Stimulated activated CD8-positive, alpha-beta memory T cell treated with anti-CD3 and anti-CD28 coated beads, Interleukin-15, amount 100 ng/mL, for 48 hours (primary cell): ENCODE data around the gene IFNLR1.
"Not testable (repeated sequence)": the region's sequence is repeated elsewhere in the genome, so short reads cannot be mapped to it uniquely, and the experiment has no call there.

Source experiments
- DNase-seq, 2 donors: peaks; one replicate each; pipeline ENCODE4 v3.0.0-alpha.2; 2020; ENCODE audit warnings: low read depth in 2 of 2

The IFNLR1 gene

DNA sequence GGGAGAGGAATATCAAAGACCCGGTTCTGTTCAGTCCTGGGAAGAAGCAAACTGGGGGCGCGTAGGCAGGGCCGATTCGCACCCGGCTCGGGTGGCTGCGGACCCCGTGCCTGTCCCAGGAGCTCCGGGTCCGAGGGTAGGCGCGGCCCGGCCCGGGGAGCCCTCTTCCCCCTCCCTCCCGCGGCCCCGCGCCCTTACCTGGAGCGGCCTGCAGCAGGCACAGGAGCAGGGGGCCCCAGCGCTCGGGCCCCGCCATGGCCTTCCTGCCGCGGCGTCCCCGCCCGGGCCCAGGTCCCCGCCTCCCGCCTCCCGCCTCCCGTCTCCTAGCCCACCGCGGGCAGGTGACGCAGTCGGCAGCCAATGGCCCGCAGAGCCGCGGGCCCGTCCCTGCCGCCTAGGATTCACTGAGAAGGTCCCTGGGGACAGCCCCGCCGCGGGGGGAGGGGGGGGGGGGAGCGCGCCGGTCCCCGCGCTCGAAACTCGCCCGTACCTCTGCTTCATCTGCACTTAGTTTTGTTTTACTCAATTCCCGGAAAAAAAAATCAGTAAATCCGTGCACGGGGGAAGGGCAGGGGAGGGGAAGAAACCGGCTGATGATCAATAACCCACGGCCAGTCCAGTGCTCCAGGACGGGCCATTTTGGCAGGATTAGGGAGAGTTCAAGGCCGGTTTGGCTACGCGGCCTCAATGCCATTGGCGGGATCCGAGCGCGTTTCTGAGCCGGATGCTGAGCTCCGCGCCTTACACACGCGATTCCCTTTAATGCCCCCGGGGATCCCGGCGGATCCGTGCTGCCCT, at the start of gene IFNLR1:
Gene IFNLR1 (minus strand): TSS at position 297 of the 798 bp plus-strand sequence. CDS start 41 bp downstream, at position 256.
- peak; percentile 76 to 77 for DNase-seq

DNA sequence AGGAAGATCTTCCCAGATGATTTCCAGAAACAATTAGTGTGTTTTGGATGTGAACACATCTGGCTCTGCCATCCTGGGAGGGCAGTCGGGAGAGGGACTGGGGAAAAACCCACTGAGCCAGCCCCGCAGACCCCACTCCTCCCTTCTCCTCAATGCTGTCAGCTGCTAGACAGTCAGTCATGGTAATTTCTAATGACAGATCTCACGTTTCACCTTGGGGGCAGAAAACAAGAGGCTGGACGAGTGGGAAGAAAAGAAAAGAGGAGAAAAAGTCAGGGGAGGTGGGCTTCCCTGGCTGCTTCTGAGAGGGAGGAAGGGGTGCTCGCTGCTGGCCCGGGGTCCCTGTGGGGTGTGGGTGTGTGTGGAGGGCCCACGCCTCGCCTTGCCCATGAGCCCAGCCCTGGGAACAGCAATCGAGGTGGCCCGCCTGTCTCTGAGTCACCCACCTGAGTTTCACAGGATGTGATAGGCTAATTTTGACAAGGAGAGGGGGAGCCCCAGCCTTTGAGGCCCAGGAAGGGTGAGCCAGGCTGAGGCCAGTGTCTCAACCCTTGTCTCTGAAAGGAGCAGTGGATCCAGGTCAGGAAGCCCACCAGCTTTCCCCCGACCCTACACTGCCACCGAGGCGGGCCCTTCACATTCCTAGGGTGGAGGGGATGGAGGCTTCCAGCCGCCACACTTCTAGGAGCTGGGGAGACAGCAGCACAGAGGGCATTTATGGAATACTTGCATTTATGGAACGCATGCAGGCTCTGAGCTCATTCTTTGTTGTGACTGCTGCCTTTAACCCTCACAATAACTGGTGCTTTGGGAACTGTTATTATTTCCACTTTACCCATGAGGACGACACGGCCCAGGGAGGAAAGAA, 49.1 kb upstream of the IFNLR1 start:
- DNase-seq, result peak; percentile 32 to 38

DNA sequence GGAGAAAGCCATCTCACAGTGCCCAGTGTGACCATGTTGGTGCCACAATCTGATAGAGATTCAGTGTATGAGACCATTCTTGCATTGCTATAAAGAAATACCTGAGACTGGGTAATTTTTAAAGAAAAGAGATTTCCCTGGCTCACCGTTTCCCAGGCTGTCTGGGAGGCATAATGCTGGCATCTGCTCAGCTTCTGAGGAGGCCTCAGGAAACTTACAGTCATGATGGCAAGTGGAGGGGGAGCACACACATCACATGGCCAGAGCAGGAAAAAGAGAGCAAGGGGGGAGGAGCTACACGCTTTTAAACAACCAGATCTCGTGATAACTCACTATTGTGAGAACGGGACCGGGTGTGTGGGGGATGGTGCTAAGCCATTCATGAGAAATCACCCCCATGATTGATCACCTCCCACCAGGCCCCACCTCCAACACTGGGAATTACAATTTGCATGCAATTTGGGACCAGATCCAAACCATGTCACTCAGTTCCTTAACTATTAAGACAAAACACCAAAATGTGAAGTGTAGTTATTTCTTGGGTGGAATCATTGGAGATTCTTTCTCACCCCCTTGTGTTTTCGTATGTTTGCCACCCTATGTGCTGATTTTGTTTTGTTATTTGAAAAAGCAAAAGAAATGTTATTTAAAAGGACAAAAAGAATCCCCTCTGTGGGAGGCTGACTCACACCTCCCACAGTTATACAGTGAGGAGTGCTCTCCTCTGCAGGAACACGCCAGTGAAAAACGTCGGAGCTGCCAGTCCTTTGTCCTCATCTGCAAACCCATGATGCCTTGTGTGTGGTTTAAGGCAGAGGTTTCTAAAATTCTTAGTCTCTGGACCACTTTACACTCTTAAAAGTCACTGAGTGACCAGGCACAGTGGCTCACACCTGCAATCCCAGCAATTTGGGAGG, 46.9 kb upstream of the IFNLR1 start:
- DNase-seq, result no peak

DNA sequence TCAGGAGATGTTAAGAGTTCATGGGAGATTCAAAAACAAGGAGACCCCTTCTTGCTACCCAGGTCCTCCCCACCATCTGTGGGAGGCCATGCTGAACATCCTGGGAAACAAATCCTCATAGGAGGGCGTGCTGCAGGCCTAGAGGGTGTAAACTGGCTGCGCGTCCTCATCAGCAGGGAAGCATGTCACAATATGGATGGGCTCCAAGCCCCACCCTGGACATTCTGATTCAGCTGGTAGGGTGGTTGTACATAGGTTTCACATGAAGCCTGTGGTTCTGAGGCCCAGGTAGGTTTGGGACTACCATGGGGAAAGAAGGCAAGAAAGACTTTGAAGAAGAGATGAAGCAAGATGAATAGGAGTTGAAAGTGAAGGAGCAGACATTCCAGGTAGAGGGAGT, 44.6 kb upstream of the IFNLR1 start:
- no peak for DNase-seq

DNA sequence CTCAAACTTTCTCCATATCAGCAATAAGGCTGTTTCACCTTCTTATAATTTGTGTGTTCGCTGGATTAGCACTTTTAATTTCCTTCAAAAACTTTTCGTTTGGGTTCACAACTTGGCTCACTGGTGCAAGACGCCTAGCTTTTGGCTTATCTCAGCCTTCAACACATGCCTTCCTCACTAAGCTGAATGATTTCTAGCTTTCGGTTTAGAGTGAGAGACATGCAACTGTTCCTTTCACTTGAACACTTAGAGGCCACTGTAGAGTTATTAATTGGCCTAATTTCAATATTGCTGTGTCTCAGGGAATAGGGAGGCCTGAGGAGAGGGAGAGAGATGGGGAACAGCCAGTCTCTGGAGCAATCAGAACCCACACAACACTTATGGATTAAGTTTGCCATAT, 41.2 kb upstream of the IFNLR1 start:
- DNase-seq, result no peak

DNA sequence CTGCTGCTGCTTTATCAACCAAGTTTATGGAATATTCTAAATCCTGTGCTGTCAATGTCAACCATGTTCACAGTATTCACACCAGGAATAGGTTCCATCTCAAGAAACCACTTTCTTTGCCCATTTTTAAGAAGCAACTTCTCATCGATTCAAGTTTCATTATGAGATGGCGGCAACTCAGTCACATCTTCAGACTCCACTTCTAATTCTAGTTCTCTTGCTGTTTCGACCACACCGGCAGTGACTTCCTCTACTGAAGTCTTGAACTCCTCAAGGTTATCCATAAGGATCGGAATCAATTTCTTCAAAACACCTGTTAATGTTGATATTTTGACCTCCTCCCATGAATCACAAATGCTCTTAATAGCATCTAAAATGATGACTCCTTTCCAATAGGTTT, 39.7 kb upstream of the IFNLR1 start:
- no peak for DNase-seq

DNA sequence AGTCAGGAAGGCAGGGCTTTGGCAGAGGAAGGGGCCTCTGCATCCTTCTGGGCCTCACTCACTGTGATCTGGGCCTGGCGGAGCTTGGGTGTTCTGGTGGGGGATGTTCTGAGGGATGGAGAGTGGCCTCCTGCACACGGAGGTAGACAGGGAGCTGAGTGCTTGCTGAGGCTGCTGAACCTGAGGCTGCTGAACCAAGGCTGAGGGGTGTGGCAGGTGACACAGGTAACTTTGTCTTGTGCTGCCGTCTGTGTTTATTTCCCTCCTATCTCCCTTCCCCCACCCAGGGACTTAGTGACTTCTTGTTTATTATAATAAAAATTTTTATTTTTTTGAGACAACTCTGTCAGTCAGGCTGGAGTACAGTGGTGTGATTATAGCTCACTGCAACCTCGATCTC, 37.7 kb upstream of the IFNLR1 start:
- DNase-seq, result no peak

DNA sequence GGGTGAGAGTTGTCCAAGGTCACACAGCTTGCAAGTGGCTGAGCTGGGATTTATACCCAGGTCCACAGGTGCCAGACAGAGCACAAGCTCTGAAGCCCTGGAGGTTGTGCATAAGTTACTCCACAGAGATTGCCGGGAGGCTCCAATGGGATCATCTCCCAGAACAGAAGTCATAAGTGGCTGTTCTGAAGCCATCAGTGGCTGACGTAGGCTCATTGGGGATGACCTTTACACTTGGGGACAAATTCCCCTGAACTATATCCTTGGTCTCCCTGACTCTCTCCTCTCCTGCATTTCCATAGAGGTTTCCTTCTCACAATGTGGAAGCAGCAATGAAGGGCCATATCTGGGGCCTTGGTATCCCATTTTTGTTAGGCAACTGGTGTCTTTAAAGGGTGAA, 37.0 kb upstream of the IFNLR1 start:
- DNase-seq, result no peak

DNA sequence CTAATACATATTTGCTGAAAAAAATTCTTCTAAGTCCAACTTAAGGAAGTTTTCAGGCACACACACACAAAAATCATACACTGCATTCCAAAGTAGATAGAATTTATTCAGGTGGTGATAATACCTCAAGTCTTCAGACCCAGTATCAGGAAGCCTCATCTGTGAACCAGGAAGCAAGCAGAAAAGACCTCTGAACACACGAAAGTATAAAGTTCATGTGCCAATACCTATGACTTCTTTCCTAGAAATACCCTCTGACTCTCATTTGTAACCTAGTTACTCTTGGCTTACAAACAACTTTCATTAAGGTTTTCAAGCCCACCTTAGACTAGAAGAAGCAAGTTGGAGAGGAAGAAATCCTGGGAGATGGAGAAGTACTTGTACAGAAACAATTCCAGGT, 35.7 kb upstream of the IFNLR1 start:
- no peak for DNase-seq

DNA sequence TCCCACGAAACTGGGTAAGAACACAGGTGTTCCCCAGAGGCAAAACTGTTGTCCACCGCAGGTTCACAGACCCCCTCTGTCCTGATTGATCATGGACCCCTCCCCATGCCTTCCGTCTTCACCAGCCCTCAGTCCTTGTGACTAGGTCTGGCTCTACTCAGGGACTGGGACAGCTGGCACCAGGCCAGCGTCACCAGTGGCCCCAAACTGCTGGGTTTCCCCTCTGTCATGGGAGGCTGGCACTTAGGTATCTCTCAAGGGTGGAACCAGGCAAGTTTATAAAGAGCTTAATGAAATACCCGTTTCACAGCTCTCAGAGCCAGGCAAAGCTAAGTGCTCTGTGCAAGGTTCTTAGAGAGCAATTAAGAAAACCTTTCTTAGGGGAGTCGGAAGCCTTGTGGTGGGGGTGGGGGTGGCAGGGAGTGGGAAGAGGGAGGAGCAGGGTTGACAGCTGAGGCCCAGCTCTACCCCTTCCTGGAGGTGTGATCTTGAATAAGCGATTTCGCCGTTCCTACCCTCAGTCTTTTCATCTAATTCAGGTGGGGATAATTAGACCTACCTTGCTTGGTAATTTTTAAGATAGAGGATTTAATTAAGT, 35.0 kb upstream of the IFNLR1 start:
- DNase-seq, result no peak

DNA sequence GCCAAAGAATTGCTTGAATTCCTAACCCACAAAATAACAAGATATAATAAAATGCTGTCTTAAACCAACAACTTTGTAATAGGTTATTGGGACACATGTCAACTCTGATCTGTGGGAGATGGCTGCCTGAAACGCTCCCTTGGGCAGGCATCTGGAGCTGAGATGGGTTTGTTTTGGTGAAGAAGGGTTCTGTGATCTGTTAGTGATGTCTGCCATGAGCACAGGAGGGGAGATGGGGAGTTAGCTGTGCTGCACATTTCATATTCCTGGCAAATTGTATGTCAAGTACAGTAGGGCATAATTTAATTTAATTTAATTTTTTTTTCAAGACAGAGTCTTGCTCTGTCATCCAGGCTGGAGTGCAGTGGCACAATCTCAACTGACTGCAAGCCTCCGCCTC, 34.2 kb upstream of the IFNLR1 start:
- DNase-seq, result no peak

DNA sequence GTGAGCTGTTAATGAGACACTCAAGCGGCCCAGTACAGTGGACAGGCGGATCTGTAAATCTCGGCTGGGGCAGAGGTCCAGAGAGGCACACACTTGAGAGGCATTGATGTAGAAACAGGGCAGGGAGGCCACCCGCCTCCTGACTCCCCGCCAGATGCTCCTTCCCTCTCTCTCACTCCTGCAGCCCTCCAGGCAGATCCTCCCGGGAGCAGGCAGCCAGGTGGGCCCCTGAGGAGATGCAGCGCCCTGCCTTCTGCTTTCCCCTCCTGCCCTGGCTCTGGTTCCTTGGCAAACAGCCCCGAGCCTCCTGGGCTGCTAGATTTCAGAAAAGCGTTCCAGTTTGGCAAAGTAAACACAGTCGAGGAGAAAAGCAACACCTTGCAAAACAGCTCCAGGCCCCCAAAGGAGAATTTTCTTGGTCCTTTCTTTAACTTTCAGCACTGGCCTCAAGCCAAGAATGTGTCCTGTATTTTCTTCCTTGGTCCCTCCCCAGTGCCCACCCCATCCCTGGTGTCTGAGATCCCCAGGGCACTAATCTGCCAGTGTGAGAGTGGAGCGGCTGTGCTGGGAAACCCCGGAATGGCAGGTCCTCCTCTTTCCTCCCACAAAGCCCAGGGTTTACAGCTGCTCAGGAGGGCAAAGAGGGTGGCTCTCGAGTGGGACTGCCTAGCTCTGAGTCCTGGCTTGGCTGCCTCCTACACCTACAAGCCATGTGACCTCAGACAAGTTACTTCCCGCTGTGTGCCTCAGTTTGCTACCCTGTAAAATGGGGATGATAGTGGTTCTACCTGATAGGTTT, 29.4 kb upstream of the IFNLR1 start:
- DNase-seq, result no peak

DNA sequence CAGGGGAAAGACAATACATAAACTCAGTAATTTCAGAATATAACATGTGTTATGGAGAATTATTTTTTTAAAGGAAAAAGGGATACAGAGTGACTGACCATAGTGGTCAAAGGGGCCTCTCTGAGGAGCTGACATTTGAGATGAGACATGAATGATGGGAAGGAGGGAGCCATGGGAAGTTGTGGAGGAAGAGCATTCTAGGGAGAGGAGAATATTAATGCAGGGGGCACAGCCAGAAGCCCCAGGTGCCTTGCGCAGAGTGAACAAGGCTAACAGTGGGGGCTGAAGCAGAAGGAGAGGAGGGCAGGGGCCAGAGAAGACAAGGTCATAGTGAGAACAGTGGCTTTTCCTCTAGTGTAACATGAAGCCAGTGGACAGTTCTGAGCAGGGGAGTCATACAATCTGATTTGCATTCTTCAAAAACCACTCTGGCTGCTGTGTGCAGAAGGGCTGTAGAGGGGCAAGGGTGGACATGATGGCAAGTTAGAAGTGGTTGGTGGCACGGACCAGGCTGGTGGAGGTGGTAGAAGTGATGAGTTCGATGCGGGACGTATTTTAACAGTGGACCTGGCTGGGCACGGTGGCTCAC, 28.2 kb upstream of the IFNLR1 start:
- DNase-seq, result no peak

DNA sequence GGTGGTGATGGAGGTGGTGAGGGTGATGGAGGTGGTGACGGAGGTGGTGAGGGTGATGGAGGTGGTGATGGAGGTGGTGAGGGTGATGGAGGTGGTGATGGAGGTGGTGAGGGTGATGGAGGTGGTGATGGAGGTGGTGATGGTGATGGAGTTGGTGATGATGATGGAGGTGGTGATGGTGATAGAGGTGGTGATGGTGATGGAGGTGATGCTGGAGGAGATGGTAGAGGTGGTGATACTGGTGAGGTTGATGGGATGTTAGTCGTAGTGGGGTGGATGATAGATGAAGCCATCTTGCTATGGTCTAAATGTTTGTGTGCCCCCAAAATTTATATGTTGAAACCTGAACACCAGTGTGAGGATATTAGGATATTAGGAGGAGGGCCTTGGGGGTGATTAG, 25.3 kb upstream of the IFNLR1 start:
- DNase-seq, result no peak

DNA sequence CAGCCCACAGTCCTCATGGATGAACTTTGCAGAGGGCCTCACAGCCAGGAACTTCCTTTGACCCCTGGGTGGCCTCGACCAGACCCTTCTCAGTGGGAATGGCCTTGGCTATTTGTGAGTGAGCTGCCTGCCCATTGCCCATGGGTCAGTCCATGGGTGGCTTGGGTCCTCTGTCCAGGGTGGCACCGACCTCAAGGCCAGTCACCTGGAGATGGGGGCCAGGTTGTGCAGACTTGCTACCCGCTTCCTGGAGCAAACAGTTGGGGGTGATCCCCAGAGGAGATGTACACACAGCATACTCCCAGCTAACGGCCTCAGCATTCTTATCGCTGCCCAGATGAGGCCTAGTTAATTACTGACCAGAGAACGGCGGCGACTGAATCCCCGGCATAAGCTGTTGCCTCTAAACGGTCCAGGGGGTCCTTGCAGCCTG, 23.1 kb upstream of the IFNLR1 start:
- no peak for DNase-seq

DNA sequence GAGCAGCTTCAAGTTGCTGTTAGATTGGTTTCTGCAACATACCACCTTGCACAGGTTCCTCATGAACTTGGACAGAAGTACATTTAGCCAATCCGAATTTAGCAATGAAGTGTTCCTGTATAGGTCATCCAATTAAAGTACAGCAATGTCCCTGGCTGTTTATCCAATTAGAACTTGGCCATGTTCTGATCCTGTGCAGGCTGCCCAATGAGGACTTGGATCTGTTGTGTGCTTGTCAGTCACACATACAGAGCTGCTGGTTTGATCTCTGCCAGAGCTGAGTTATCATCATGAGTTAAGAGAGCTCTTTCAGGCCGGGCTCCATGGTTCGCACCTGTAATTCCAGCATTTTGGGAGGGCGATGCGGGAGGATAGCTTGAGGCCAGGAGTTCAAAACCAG, 22.0 kb upstream of the IFNLR1 start:
- no peak for DNase-seq

DNA sequence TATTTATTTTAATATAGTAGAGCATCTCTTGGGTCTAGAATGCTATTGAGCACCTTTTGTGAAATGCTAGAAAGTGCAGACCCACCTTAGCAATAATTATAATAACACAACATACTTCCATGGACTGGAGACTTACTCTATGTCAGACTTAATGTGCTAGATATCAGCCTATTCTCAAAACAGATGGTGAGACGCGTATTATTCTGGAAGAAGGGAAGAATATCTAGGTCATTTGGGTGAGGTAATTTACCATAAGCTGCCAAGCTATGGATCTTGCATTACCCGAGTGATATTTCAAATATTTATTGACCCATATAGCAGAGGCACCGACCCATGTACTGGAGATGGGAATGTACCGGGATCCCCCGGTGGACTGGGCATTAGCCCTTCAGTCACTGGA, 20.6 kb upstream of the IFNLR1 start:
- DNase-seq, result no peak

DNA sequence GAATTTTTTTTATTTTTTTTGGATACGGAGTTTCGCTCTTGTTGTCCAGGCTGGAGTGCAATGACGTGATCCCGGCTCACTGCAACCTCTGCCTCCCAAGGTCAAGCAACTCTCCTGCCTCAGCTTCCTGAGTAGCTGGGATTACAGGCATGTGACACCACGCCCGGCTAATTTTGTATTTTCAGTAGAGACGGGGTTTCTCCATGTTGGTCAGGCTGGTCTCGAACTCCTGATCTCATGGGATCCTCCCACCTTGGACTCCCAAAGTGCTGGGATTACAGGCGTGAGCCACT, 20.3 kb upstream of the IFNLR1 start:
- DNase-seq, result not testable (repeated sequence)

DNA sequence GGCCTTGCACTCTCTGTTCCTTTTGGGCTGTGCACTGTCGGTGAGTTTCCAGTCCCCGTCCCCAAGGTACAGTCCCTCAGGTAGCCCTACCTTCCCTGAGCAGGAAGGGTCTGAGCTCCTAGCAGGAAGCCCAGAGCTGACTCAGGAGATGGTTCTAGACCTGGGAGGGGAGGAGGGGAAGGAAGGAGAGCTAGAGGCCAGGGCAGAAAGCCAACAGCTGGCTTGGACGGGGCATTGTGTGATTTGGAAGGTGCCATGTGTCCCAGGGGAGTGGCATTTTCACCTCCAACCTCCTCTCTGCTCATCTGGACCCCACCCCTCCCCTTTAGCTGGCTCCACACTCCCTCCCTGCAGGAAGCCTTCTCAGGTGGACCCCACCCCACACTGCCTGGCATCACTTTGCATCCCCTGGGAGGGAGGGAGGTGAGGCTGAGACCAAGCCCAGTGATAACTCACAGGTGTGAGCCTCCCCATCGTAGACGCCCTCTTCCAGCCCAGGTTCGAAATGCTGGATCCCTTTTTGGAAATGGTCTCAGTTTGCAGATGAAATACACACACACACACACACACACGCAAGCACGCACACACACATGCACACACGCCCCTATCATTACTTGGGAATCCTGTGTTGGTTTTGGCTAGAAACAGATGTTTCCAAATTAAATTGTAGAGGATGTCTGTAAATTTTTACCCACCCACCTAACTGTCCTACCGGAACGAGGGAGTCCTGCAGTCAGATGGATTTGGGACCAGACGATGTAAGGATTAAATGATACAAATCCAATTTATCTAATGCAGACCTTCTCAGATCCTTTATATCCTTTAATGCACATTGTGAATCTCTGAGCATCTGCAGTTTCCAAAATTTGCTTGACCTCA, 19.7 kb upstream of the IFNLR1 start:
- no peak for DNase-seq

DNA sequence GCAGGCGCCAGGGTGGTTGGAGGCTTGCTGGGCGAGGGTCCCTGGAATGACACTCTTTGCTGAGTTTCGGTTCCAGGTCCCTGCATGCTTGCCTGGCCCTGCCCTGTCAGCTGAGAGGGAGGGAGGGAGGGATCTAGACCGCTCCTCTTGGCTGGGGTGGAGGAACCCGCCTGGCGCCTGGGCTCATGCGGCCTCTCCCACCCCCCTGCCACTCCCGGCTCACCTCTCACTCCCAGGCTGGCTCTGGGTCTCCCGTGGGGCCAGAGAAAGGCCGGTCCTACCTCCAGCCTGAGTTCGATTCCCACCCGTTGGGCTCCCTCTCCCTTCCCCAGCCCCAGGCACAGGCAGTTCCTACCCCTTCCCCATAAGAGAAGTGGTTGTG, 19.0 kb upstream of the IFNLR1 start:
- DNase-seq, result no peak
